K562 (cell line): Measurements from ENCODE around the gene LTO1. TPM values are rescaled to one million over a fixed set of nuclear protein-coding genes. Genes with fewer than 3 reads are reported as not detected.

Experiments used
- ATAC-seq: fragments of 200-7000 bp; cut with Tn5 transposase; 3 replicates; pipeline ENCODE4 v1.9.1; 2020; ENCODE audit warnings: moderate library complexity
- BruUV-seq: library from RNA; stranded (reverse); fragments of 400-500 nt; replicated peaks from 2 replicates; lab custom pipeline; 2021; lab: Mats Ljungman, UMichigan
- CTCF ChIA-PET: fragments of 300-600 bp; formaldehyde crosslinking; extraction: SDS; loops from one replicate; lab custom pipeline; 2021; ENCODE audit warnings: low intra/inter-chr PET ratio; lab: Yijun Ruan, JAX
- POLR2A ChIA-PET: fragments of 300-600, 350-650 bp; sonication (Branson Sonifier 250); formaldehyde crosslinking; extraction: SDS; loops from one replicate; lab custom pipeline; 2021; ENCODE audit warnings: antibody characterized with exemption, inconsistent platforms; lab: Yijun Ruan, JAX
- DNase-seq, 4 experiments: peaks; one replicate each; pipeline versions ENCODE4 v3.0.0 to v3.0.0-alpha.2; 2011 to 2018; ENCODE audit warnings: low spot score in 3 of 4, mixed read lengths in 3 of 4; ENCODE audit errors: extremely low read depth in 1 of 4
- FAIRE-seq: peaks from 2 replicates; lab custom pipeline; 2011; peaks lifted over from hg19 to GRCh38; lab: Jason Lieb, UNC
- H2AFZ ChIP-seq: 2 replicates; pipeline ENCODE4 v1.6.0; 2011; ENCODE audit warnings: low read depth, low read length, control low read depth, inconsistent platforms
- H3K27ac ChIP-seq: fragments of 200-600 bp; 3 replicates; pipeline ENCODE4 v1.8.0; 2011; ENCODE audit warnings: low read depth, mild to moderate bottlenecking, control low read depth, inconsistent platforms, low read length, moderate library complexity, mixed read lengths; ENCODE audit errors: extremely low read depth
- H3K27me3 ChIP-seq, 2 experiments: fragments of 300-600 bp in 1 of 2; 2 replicates in 1 of 2; 3 replicates in 1 of 2; pipeline versions ENCODE4 v1.6.0 to v1.8.0; 2011; ENCODE audit warnings: inconsistent platforms in 2 of 2, low read length in 2 of 2, mild to moderate bottlenecking in 1 of 2, mixed read lengths in 1 of 2, moderate library complexity in 1 of 2; ENCODE audit not compliant: control insufficient read depth in 2 of 2, insufficient read depth in 2 of 2
- H3K36me3 ChIP-seq: fragments of 300-600 bp; 3 replicates; pipeline ENCODE4 v1.8.0; 2011; ENCODE audit warnings: mild to moderate bottlenecking, low read length, inconsistent platforms; ENCODE audit not compliant: control insufficient read depth, insufficient read depth
- H3K4me1 ChIP-seq, 2 experiments: fragments of 200-600 bp in 1 of 2; replicated peaks in 1 of 2; 2 replicates in 1 of 2; 3 replicates in 1 of 2; pipeline versions ENCODE4 v1.5.1 to v1.8.0; 2011; ENCODE audit warnings: inconsistent platforms in 2 of 2, low read length in 2 of 2, mild to moderate bottlenecking in 1 of 2, mixed read lengths in 1 of 2, moderate library complexity in 1 of 2; ENCODE audit not compliant: control insufficient read depth in 2 of 2, insufficient read depth in 2 of 2
- H3K4me2 ChIP-seq: 2 replicates; pipeline ENCODE4 v1.6.1; 2011; ENCODE audit warnings: low read length, control low read depth, inconsistent platforms, mixed read lengths; ENCODE audit not compliant: insufficient read depth
- H3K4me3 ChIP-seq: fragments of 200-600 bp; sonication (generic), shearing (Covaris generic); 2 replicates; pipeline ENCODE4 v1.5.1; 2016; ENCODE audit warnings: control low read depth, inconsistent platforms
- H3K79me2 ChIP-seq: fragments of 200-600 bp; 3 replicates; pipeline ENCODE4 v1.8.0; 2011; ENCODE audit warnings: low read length, inconsistent platforms; ENCODE audit not compliant: control insufficient read depth, insufficient read depth
- H3K9ac ChIP-seq, 2 experiments: 2 replicates each; pipeline versions ENCODE4 v1.6.0 to v1.6.1; 2011; ENCODE audit warnings: low read depth in 2 of 2, low read length in 2 of 2, control low read depth in 1 of 2, inconsistent platforms in 1 of 2, mild to moderate bottlenecking in 1 of 2, mixed read lengths in 1 of 2; ENCODE audit not compliant: insufficient read depth in 1 of 2
- H3K9me1 ChIP-seq: one replicate; pipeline ENCODE4 v1.6.0; 2011; ENCODE audit warnings: inconsistent platforms, mild to moderate bottlenecking, low read length, moderate library complexity; ENCODE audit not compliant: control insufficient read depth, insufficient read depth
- H3K9me3 ChIP-seq: replicated peaks from 2 replicates; pipeline ENCODE4 v1.5.1; 2011; ENCODE audit warnings: low read depth, low read length, inconsistent platforms; ENCODE audit not compliant: control insufficient read depth, insufficient read depth
- H4K20me1 ChIP-seq: replicated peaks from 2 replicates; pipeline ENCODE4 v1.6.1; 2011; ENCODE audit warnings: low read length, inconsistent platforms, mixed read lengths; ENCODE audit not compliant: control insufficient read depth, insufficient read depth
- GTF2E2 ChIP-seq: fragments of 200-800 bp; sonication (Bioruptor generic); IDR thresholded peaks from 2 replicates; pipeline ENCODE4 v1.6.1; 2016; ENCODE audit warnings: missing genetic modification characterization, missing compliant biosample characterization
- KDM5B ChIP-seq: fragments of 200-600 bp; sonication (generic); IDR thresholded peaks from 2 replicates; pipeline ENCODE4 v1.6.1; 2012; ENCODE audit warnings: low read depth, mild to moderate bottlenecking, moderate library complexity, low read length, control low read depth, inconsistent platforms; ENCODE audit not compliant: insufficient replicate concordance
- KLF6 ChIP-seq: fragments of 250-450 bp; sonication (Bioruptor Pico); IDR thresholded peaks from 2 replicates; pipeline ENCODE4 v1.4.0; 2020; ENCODE audit warnings: mild to moderate bottlenecking, moderate library complexity, borderline replicate concordance
- NEUROD1 ChIP-seq: fragments of 150-350 bp; IDR thresholded peaks from 2 replicates; pipeline ENCODE4 v1.6.1; 2014; ENCODE audit warnings: borderline replicate concordance, low read length, low read depth; ENCODE audit not compliant: partially characterized antibody
- RBBP5 ChIP-seq: fragments of 200-600 bp; sonication (generic); IDR thresholded peaks from 2 replicates; pipeline ENCODE4 v1.6.1; 2012; ENCODE audit warnings: borderline replicate concordance, mild to moderate bottlenecking, low read length, control low read depth, inconsistent platforms; ENCODE audit not compliant: insufficient read depth, poor library complexity, severe bottlenecking
- SAFB ChIP-seq: fragments of 200-400 bp; formaldehyde crosslinking; IDR thresholded peaks from 2 replicates; pipeline ENCODE4 v1.6.1; 2017; ENCODE audit warnings: low read depth, low read length, borderline replicate concordance
- STAT5A ChIP-seq: IDR thresholded peaks from 2 replicates; pipeline ENCODE4 v1.6.1; 2012; ENCODE audit warnings: low read length, inconsistent platforms, borderline replicate concordance
- STAT5B ChIP-seq: fragments of 250-450 bp; sonication (Bioruptor Pico); IDR thresholded peaks from 2 replicates; pipeline ENCODE4 v1.8.0; 2021; ENCODE audit warnings: mild to moderate bottlenecking, inconsistent platforms
- ZNF239 ChIP-seq: fragments of 250-450 bp; sonication (Bioruptor Pico); IDR thresholded peaks from 2 replicates; pipeline ENCODE4 v1.4.0; 2020; ENCODE audit warnings: mild to moderate bottlenecking
- ZNF583 ChIP-seq: fragments of 250-450 bp; sonication (Bioruptor Pico); IDR thresholded peaks from 2 replicates; pipeline ENCODE4 v1.4.0; 2020
- WGBS: fragments of 100-300 bp; shearing (Covaris generic); methylation state at CpG from one replicate; pipeline ENCODE4 v1.1.6; 2016; ENCODE audit warnings: low coverage, mixed read lengths; ENCODE audit not compliant: insufficient coverage; ENCODE audit errors: missing lambda C conversion rate; 5-methylcytosine and 5-hydroxymethylcytosine counted together
- in situ Hi-C: fragments of 300-500 bp; cut with MboI; formaldehyde crosslinking; loops from 4 replicates; pipeline ENCODE4 v1.15.0; 2018; ENCODE audit warnings: inconsistent platforms, mixed read lengths
- intact Hi-C: fragments of 100-400 bp; cut with micrococcal nuclease; formaldehyde crosslinking; loops from 2 replicates; pipeline ENCODE4 v1.14.2; 2022
- polyA plus RNA-seq, 8 experiments: library from polyadenylated mRNA; depleted of rRNA in 4 of 8; stranded (reverse) in 5 of 8; unstranded in 3 of 8; fragments of >200 nt; fragmentation: Nextera tagmentation in 2 of 8; fragmentation: Illumina TruSeq in 1 of 8; extraction: Ambion mirVana in 2 of 8; extraction: Trizol in 1 of 8; gene quantifications; 2 replicates each; pipeline versions ENCODE4 v1.2.1 to v1.2.3, GENCODE V29; 2011 to 2014; ENCODE audit warnings: inconsistent platforms in 1 of 8, missing spikeins in 1 of 8
- total RNA-seq, 7 experiments: library from RNA; depleted of rRNA in 6 of 7; stranded (reverse); fragments of >200 nt in 6 of 7; fragmentation: Illumina TruSeq in 2 of 7; extraction: Trizol in 2 of 7; gene quantifications; 2 replicates each; pipeline versions ENCODE4 v1.2.1 to v1.2.3, GENCODE V29; 2011 to 2021; ENCODE audit warnings: low replicate concordance in 1 of 7
- TF ChIP-seq, protein P1 (sequence below): fragments of 200-800 bp; sonication (Bioruptor generic); IDR thresholded peaks from 2 replicates; pipeline ENCODE4 v1.6.1; 2017; ENCODE audit warnings: missing genetic modification characterization, missing compliant biosample characterization

The LTO1 gene
- total and polyA plus RNA-seq, 9 of the 15 experiments (the other 6 are each of a cell fraction or from before 2014, with no cell fraction given), result 2.6 to 43.4 (median 19.1) TPM

DNA sequence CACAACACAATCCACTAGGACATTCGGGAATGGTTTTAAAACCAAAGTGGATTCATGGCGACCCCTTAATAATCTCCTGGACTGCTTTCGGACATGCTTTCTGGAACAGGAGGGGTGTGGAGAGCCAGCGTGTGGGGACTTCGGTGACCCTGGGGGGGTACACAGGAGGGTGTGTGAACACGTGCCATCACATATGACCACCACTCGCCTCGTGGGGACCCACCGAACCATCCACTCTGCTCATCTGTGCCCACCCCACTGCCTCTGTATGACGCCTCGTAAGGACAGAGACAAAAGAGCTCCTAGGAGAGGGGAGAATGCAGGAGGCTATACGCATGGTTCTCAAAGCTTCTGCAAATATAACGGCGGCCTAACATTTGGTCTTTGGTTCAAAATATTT lies 8.9 kb downstream of the LTO1 start:
- BruUV-seq, result no TSS peak
- Histone ChIP-seq H3K4me1 (peaks cover 4% of the 10 kb centered on the region in 2 experiments; a peak in 4 of 5 replicates), H3K4me2 (no peak overlapping the region), H3K9me3 (no peaks in the 10 kb centered on the region), H3K27me3 (no peaks in the 10 kb centered on the region), H2AFZ (no peak overlapping the region), H3K27ac (no peak overlapping the region), H3K4me3 (no peak overlapping the region), H3K9me1 (peaks cover 3% of the 10 kb centered on the region), H3K36me3 (peaks cover 62% of the 10 kb centered on the region), H3K79me2 (no peaks in the 10 kb centered on the region), H4K20me1 (peaks cover 5% of the 10 kb centered on the region), H3K9ac (no peak overlapping the region)
- POLR2A ChIA-PET, result interaction anchor here (0.6 kb wide), 1 partner anchor 549 kb away, joined by 3 read pairs; no protein-coding TSS in a partner anchor
- CTCF ChIA-PET, result no interaction called here
- DNase-seq (no peak), FAIRE-seq (no peak), ATAC-seq (no peak)
- TF ChIP-seq, protein P1, sequence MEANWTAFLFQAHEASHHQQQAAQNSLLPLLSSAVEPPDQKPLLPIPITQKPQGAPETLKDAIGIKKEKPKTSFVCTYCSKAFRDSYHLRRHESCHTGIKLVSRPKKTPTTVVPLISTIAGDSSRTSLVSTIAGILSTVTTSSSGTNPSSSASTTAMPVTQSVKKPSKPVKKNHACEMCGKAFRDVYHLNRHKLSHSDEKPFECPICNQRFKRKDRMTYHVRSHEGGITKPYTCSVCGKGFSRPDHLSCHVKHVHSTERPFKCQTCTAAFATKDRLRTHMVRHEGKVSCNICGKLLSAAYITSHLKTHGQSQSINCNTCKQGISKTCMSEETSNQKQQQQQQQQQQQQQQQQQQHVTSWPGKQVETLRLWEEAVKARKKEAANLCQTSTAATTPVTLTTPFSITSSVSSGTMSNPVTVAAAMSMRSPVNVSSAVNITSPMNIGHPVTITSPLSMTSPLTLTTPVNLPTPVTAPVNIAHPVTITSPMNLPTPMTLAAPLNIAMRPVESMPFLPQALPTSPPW (CRISPR knock-in tag), result no peak
- TF ChIP-seq ZNF239 (CRISPR knock-in tag), result no peak
- TF ChIP-seq STAT5B (CRISPR knock-in tag), result no peak
- TF ChIP-seq SAFB, result no peak
- no peak for TF ChIP-seq ZNF583 (CRISPR knock-in tag)
- no peak for TF ChIP-seq STAT5A
- no peak for TF ChIP-seq KDM5B
- TF ChIP-seq GTF2E2 (tag), result no peak
- TF ChIP-seq KLF6 (CRISPR knock-in tag), result no peak
- no peak for TF ChIP-seq NEUROD1
- no peak for TF ChIP-seq RBBP5
- in situ Hi-C loops, result loop anchor here (25.0 kb wide), 2 partner anchors 829 to 1029 kb away; partner anchors contain the start of gene CPT1A
- WGBS, result 96% methylated on average over 14 of the region's 14 CpGs
- intact Hi-C loops, result no loop called here
